GM12865 (cell line): Measurements from ENCODE around the gene OPCML.

Source experiments
- DNase-seq: peaks from one replicate; pipeline ENCODE4 v3.0.0; 2010; ENCODE audit warnings: low read depth
- H3K4me3 ChIP-seq: 2 replicates; pipeline ENCODE4 v1.5.1; 2011; ENCODE audit warnings: mild to moderate bottlenecking, low read depth, low read length, control low read depth
- CTCF ChIP-seq: IDR thresholded peaks from 2 replicates; pipeline ENCODE4 v1.5.1; 2011; ENCODE audit warnings: low read length, control low read depth, low read depth, inconsistent platforms; ENCODE audit not compliant: insufficient read depth; ENCODE audit errors: missing control alignments

The OPCML gene

GRCh38 chr11:132451942-132452601 lies 1080.2 kb downstream of the OPCML start:
- no peak for TF ChIP-seq CTCF
- no peak overlapping the region for H3K4me3 ChIP-seq
- DNase-seq, result no peak

GRCh38 chr11:132450631-132451030 lies 1081.7 kb downstream of the OPCML start:
- no peak overlapping the region for H3K4me3 ChIP-seq
- TF ChIP-seq CTCF, result no peak
- DNase-seq, result no peak

GRCh38 chr11:132448334-132448995 lies 1083.8 kb downstream of the OPCML start:
- H3K4me3 ChIP-seq, result no peak overlapping the region
- no peak for DNase-seq
- TF ChIP-seq CTCF, result no peak

GRCh38 chr11:132447761-132448160 lies 1084.5 kb downstream of the OPCML start:
- no peak for TF ChIP-seq CTCF
- no peak overlapping the region for H3K4me3 ChIP-seq

GRCh38 chr11:132445859-132446291 lies 1086.4 kb downstream of the OPCML start:
- no peak for TF ChIP-seq CTCF
- no peak overlapping the region for H3K4me3 ChIP-seq
- DNase-seq, result no peak

More at GRCh38 chr11:132447761-132448160, 1084.5 kb downstream of the OPCML start:
- DNase-seq, result no peak

- DNase-seq, result no peak
- no peak overlapping the region for H3K4me3 ChIP-seq
- TF ChIP-seq CTCF, result no peak
Measured at GRCh38 chr11:132444911-132445310, 1087.4 kb downstream of the OPCML start.
